Measurements from ENCODE around the gene WWOX. TPM values are rescaled to one million over a fixed set of nuclear protein-coding genes. Genes with fewer than 3 reads are reported as not detected.

Gene WWOX
- total RNA-seq, 6 experiments from 2014 or later: 13.0 to 24.3 (median 16.5) TPM

DNA sequence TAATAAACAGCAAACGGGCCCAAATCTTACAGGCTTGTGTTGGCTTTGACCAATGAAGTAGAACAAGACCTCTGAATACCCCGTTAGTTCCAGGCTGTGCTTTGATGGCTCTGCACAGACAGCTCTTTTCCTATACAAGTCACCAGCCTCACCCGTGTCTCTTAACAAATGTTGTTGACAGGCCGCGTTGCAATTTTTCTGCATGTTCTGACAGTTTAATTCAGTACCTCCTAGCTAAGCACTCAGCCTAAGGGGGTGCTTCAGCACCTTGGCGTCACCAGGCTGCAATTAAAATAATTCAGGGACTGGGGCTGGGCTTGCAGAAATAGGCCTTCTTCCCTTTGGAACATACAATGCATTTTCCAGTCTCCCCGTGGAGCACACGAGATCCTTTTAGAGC lies 1001.0 kb downstream of the WWOX start:
- TF ChIP-seq POLR2A (IDR thresholded peaks at IDR 0.05): no peak
- TF ChIP-seq, protein P1, sequence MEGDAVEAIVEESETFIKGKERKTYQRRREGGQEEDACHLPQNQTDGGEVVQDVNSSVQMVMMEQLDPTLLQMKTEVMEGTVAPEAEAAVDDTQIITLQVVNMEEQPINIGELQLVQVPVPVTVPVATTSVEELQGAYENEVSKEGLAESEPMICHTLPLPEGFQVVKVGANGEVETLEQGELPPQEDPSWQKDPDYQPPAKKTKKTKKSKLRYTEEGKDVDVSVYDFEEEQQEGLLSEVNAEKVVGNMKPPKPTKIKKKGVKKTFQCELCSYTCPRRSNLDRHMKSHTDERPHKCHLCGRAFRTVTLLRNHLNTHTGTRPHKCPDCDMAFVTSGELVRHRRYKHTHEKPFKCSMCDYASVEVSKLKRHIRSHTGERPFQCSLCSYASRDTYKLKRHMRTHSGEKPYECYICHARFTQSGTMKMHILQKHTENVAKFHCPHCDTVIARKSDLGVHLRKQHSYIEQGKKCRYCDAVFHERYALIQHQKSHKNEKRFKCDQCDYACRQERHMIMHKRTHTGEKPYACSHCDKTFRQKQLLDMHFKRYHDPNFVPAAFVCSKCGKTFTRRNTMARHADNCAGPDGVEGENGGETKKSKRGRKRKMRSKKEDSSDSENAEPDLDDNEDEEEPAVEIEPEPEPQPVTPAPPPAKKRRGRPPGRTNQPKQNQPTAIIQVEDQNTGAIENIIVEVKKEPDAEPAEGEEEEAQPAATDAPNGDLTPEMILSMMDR (IDR thresholded peaks at IDR 0.05): no peak
- Histone ChIP-seq H3K9me3 (no peaks in the 10 kb centered on the region), H3K4me3 (no peak overlapping the region), H3K27me3 (no peaks in the 10 kb centered on the region), H3K36me3 (no peaks in the 10 kb centered on the region), H3K4me1 (no peaks in the 10 kb centered on the region), H3K27ac (no peak overlapping the region)
- intact Hi-C loops (cut with DNase I): no loop called here
- 89% methylated on average over 7 of the region's 8 CpGs for WGBS (ENCODE audit: insufficient coverage, low coverage, low lambda C conversion rate, missing lambda C conversion rate)
- DNase-seq (no peak), ATAC-seq (no peak)

DNA sequence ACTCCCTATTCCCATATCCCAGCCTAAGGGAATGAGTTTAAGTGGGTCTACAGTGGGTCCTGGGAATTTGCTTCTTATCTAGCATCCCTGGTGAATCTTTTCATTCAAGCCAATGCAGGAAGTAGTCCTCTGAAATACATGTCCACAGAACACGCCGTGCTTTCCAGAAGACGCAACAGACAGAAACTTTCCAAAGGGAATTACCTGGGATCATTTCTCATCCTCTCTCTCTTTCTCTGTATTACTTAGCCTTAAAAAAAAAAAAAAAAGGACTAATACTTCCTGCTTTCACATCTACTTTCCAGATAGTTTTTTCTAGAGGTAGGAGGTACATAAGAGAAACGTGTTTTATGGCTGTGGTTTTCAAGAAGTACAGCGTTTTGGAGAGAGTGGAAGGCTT lies 1002.0 kb downstream of the WWOX start:
- Histone ChIP-seq H3K36me3 (no peaks in the 10 kb centered on the region), H3K4me3 (no peak overlapping the region), H3K9me3 (no peaks in the 10 kb centered on the region), H3K27me3 (no peaks in the 10 kb centered on the region), H3K4me1 (no peaks in the 10 kb centered on the region), H3K27ac (no peak overlapping the region)
- intact Hi-C loops (cut with DNase I): no loop called here
- DNase-seq (no peak), ATAC-seq (no peak)
- WGBS (ENCODE audit: insufficient coverage, low coverage, low lambda C conversion rate, missing lambda C conversion rate): 74% methylated on average over 5 of the region's 5 CpGs
- TF ChIP-seq, protein P1 (IDR thresholded peaks at IDR 0.05): no peak
- TF ChIP-seq POLR2A (IDR thresholded peaks at IDR 0.05): no peak

DNA sequence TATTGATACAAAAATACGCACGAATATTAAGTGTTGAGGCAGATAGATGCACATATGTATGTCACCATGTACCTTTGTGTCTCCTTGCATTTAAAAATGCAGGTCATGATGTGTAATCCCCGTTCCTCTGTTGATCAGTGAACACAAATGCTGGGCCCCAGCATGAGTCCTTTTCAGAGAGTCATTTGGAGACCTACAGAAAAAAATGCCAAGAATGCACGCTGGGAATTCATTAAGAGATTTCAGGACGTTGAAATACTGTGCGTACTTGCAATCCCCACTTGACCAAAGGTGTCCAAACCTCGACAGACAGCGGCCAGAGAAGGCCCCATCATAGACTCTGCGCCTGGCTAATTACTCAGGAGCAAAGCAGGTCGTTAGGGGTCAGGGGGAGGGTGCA lies 1005.1 kb downstream of the WWOX start:
- H3K27ac ChIP-seq: no peak overlapping the region
- DNase-seq (no peak), ATAC-seq (no peak)
- 83% methylated on average over 7 of the region's 10 CpGs for WGBS (ENCODE audit: insufficient coverage, low coverage, low lambda C conversion rate, missing lambda C conversion rate)
- no peak for TF ChIP-seq POLR2A (IDR thresholded peaks at IDR 0.05)
- TF ChIP-seq, protein P1 (IDR thresholded peaks at IDR 0.05): no peak
- H3K4me1 ChIP-seq: no peaks in the 10 kb centered on the region
- no peaks in the 10 kb centered on the region for H3K9me3 ChIP-seq
- H3K4me3 ChIP-seq: no peak overlapping the region
- no peaks in the 10 kb centered on the region for H3K27me3 ChIP-seq
- intact Hi-C loops (cut with DNase I): no loop called here
- H3K36me3 ChIP-seq: no peaks in the 10 kb centered on the region

DNA sequence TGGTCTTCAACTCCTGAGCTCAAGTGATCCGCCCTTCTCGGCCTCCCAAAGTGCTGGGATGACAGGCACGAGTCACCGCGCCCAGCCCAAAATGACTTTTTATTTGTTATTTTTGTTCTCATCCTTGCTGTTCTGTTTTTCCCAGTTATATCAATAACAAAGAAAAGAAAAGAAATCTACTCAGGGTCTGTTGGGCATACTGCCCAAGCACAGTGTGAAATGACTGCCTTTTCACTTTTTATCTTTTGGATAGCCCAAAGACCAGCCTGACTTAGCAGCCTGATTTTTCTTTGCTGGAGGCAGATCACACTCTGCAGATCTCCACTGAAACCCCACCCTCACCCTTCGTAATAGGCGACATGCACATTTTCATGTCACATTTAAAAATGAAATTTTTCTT lies 1007.8 kb downstream of the WWOX start:
- 94% methylated on average over 7 of the region's 7 CpGs for WGBS (ENCODE audit: insufficient coverage, low coverage, low lambda C conversion rate, missing lambda C conversion rate)
- Histone ChIP-seq H3K27me3 (no peaks in the 10 kb centered on the region), H3K4me1 (no peaks in the 10 kb centered on the region), H3K27ac (no peak overlapping the region), H3K4me3 (no peak overlapping the region), H3K36me3 (no peaks in the 10 kb centered on the region), H3K9me3 (no peaks in the 10 kb centered on the region)
- ATAC-seq (no peak), DNase-seq (no peak)
- TF ChIP-seq, protein P1 (IDR thresholded peaks at IDR 0.05): no peak
- TF ChIP-seq POLR2A (IDR thresholded peaks at IDR 0.05): no peak
- intact Hi-C loops (cut with DNase I): no loop called here

DNA sequence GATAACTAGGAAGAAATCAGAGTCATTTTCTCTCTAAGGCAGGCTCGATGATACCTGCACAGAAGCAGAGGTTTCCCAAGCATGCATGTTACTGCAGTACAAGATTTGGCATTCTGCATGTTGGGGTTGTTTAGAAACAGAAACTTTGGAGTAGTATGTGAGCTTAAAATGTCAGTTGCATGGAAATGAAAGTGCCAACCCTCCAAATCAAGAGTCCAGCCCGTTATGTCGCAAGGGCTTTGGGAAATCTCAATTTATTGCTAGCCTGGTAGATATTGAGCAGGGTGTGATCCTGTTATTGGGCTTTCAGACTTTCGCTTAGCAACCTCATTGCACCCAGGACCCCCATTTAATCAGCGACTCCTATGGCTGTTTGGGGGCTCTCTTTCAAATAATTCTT lies 1010.3 kb downstream of the WWOX start:
- ATAC-seq (no peak), DNase-seq (no peak)
- Histone ChIP-seq H3K9me3 (no peaks in the 10 kb centered on the region), H3K27me3 (no peaks in the 10 kb centered on the region), H3K27ac (no peak overlapping the region), H3K36me3 (no peaks in the 10 kb centered on the region), H3K4me3 (no peak overlapping the region), H3K4me1 (no peaks in the 10 kb centered on the region)
- WGBS (ENCODE audit: insufficient coverage, low coverage, low lambda C conversion rate, missing lambda C conversion rate): 76% methylated on average over 5 of the region's 5 CpGs
- intact Hi-C loops (cut with DNase I): no loop called here
- no peak for TF ChIP-seq POLR2A (IDR thresholded peaks at IDR 0.05)
- TF ChIP-seq, protein P1 (IDR thresholded peaks at IDR 0.05): no peak

All from right lobe of liver (tissue), 6 donors.